Pancreas (tissue), 10 donors: ENCODE measurements around the gene ZNF407. TPM values are rescaled to one million over a fixed set of nuclear protein-coding genes. Genes with fewer than 3 reads are reported as not detected.
"Not testable (repeated sequence)": the region's sequence is repeated elsewhere in the genome, so short reads cannot be mapped to it uniquely, and the experiment has no call there.

Source experiments
- ATAC-seq, 4 donors: fragments of 200-7000 bp; cut with Tn5 transposase; one replicate each; pipeline versions ENCODE4 v1.8.0 to v1.9.1; 2020; ENCODE audit warnings: mild to moderate bottlenecking in 4 of 4, moderate library complexity in 4 of 4
- DNase-seq, 6 donors: peaks; one replicate each; pipeline ENCODE4 v3.0.0-alpha.2; 2020
- FAIRE-seq: peaks from 2 replicates; lab custom pipeline; 2012; peaks lifted over from hg19 to GRCh38; lab: Jason Lieb, UNC
- H3K27ac ChIP-seq, 4 donors: fragments of 200-600 bp; sonication (generic); 1 replicate in 3 of 4; 2 replicates in 1 of 4; pipeline versions ENCODE4 v1.5.0 to v1.8.0; 2020
- H3K27me3 ChIP-seq, 4 donors: fragments of 200-600 bp; one replicate each; pipeline ENCODE4 v1.8.0; 2021
- H3K36me3 ChIP-seq, 3 donors: fragments of 200-600 bp; sonication (generic) in 1 of 3; one replicate each; pipeline versions ENCODE4 v1.5.0 to v1.8.0; 2020 to 2021
- H3K4me1 ChIP-seq, 3 donors: fragments of 200-600 bp; one replicate each; pipeline ENCODE4 v1.8.0; 2021
- H3K4me3 ChIP-seq, 4 donors: fragments of 200-600 bp; sonication (generic) in 2 of 4; one replicate each; pipeline versions ENCODE4 v1.5.0 to v1.8.0; 2020 to 2021
- H3K9me3 ChIP-seq, 4 donors: fragments of 200-600 bp; one replicate each; pipeline ENCODE4 v1.8.0; 2021
- CTCF ChIP-seq, 4 donors: fragments of 200-600 bp; sonication (generic) in 3 of 4; IDR thresholded peaks; one replicate each; pipeline versions ENCODE4 v1.5.0 to v1.8.0; 2021; ENCODE audit warnings: antibody characterized with exemption in 4 of 4
- WGBS, 2 donors: extraction: QIAGEN DNeasy Blood & Tissue Kit; methylation state at CpG; one replicate each; pipeline ENCODE4 v1.1.7; 2013; 5-methylcytosine and 5-hydroxymethylcytosine counted together
- intact Hi-C, 3 donors: fragments of 100-400 bp; cut with DNase I; formaldehyde crosslinking; loops; one replicate each; pipeline versions ENCODE4 v1.11.1 to v1.14.2; 2022
- polyA plus RNA-seq, 2 donors: library from polyadenylated mRNA; stranded (reverse); fragments of 200-250 nt; gene quantifications; one replicate each; pipeline ENCODE4 v1.2.3, GENCODE V29; 2013
- total RNA-seq, 6 donors: library from RNA; stranded (reverse); fragmentation: NEBNext Ultra II Directional in 4 of 6; extraction: Animal tissue kit (Norgen Biotek cat#: 25700) in 4 of 6; gene quantifications; one replicate each; pipeline versions ENCODE4 v1.2.1 to v1.2.4, GENCODE V29; 2021 to 2023
- donor health status: healthy with polysubstance abuse.
- donor health status: DM: no; HTN: no; CAD: no; lungs with moderate emphysema.
- donor health status: DM: no; HTN: no; CAD: no.
- donor health status: control.
- donor health status: control.
- donor health status: Bipolar disorder and iron deficiency.
- donor health status: DM: yes; HTN: yes; CAD: no.
- donor health status: DM: no; HTN: no; CAD: no.
- donor health status: DM: no; HTN: no; CAD: no.
- donor health status: DM: yes; HTN: yes; CAD: no.

Gene ZNF407
- total and polyA plus RNA-seq, 8 donors: 2.7 to 10.0 (median 4.9) TPM

GRCh38 chr18:74563999-74564398, 33.7 kb upstream of the ZNF407 start:
- FAIRE-seq: no peak
- no peak for ATAC-seq
- no peaks in the 10 kb centered on the region for H3K4me1 ChIP-seq
- DNase-seq: no peak
- no peak overlapping the region for H3K4me3 ChIP-seq
- no peaks in the 10 kb centered on the region for H3K27me3 ChIP-seq
- no peaks in the 10 kb centered on the region for H3K36me3 ChIP-seq
- 25 to 36% methylated on average over 3 of the region's 3 CpGs for WGBS, 2 donors
- H3K27ac ChIP-seq: no peak overlapping the region
- intact Hi-C loops: no loop called here
- H3K9me3 ChIP-seq: no peaks in the 10 kb centered on the region
- no peak for TF ChIP-seq CTCF (IDR thresholded peaks at IDR 0.05)

- H3K36me3 ChIP-seq, H3K9me3 ChIP-seq, H3K4me1 ChIP-seq, ATAC-seq, FAIRE-seq, intact Hi-C loops, H3K27ac ChIP-seq, H3K27me3 ChIP-seq, DNase-seq, H3K4me3 ChIP-seq: not testable (repeated sequence)
- WGBS, 2 donors: 88 to 95% methylated on average over 1 of the region's 1 CpG
Measured at GRCh38 chr18:74565164-74565563, 32.5 kb upstream of the ZNF407 start.

- intact Hi-C loops, H3K4me3 ChIP-seq, DNase-seq, ATAC-seq, H3K36me3 ChIP-seq, H3K27me3 ChIP-seq, FAIRE-seq, H3K27ac ChIP-seq, H3K9me3 ChIP-seq, H3K4me1 ChIP-seq: not testable (repeated sequence)
- WGBS, 2 donors: 67 to 78% methylated on average over 3 of the region's 3 CpGs
Measured at GRCh38 chr18:74565993-74566392, 31.7 kb upstream of the ZNF407 start.

GRCh38 chr18:74567822-74568221, 29.8 kb upstream of the ZNF407 start:
- Histone ChIP-seq H3K27ac (no peak overlapping the region), H3K27me3 (no peaks in the 10 kb centered on the region), H3K4me3 (no peak overlapping the region), H3K4me1 (no peaks in the 10 kb centered on the region), H3K9me3 (no peaks in the 10 kb centered on the region), H3K36me3 (no peaks in the 10 kb centered on the region)
- intact Hi-C loops: no loop called here
- TF ChIP-seq CTCF (IDR thresholded peaks at IDR 0.05): no peak
- DNase-seq (no peak), FAIRE-seq (no peak), ATAC-seq (no peak)
- whole genome bisulfite sequencing, 2 donors: 53 to 67% methylated on average over 7 of the region's 7 CpGs

DNA sequence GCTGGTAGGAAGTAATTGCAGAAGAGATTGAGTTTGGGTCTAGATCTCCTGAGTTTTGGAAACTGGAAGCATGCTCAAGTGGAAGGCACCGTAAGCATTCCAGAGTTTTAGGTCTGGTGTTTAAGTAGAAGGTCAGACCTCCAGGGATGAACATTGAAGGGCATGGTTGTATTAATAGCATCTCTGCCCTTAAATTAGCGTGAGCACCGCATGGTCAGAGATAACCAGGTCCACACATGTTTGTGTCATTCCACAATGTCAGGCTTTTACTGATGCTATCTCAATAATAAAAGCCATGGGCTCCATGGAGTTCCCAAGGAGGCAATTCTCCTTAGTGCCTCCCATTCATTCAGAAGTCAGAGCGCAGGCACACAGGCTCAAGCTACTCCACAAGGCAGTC, 28.3 kb upstream of the ZNF407 start:
- Histone ChIP-seq H3K4me1 (no peaks in the 10 kb centered on the region), H3K27me3 (no peaks in the 10 kb centered on the region), H3K9me3 (no peaks in the 10 kb centered on the region), H3K27ac (no peak overlapping the region), H3K36me3 (no peaks in the 10 kb centered on the region), H3K4me3 (no peak overlapping the region)
- ATAC-seq: no peak
- DNase-seq: no peak
- intact Hi-C loops: no loop called here
- no peak for FAIRE-seq
- WGBS, 2 donors: 90 to 91% methylated on average over 4 of the region's 4 CpGs
- TF ChIP-seq CTCF (IDR thresholded peaks at IDR 0.05): no peak

GRCh38 chr18:74570266-74570665, 27.4 kb upstream of the ZNF407 start:
- WGBS, 2 donors: 49 to 56% methylated on average over 4 of the region's 4 CpGs
- no peak for ATAC-seq
- no peak for TF ChIP-seq CTCF (IDR thresholded peaks at IDR 0.05)

More at GRCh38 chr18:74570266-74570665, 27.4 kb upstream of the ZNF407 start:
- H3K27ac ChIP-seq: no peak overlapping the region
- intact Hi-C loops: no loop called here
- no peak overlapping the region for H3K4me3 ChIP-seq
- no peaks in the 10 kb centered on the region for H3K36me3 ChIP-seq
- no peaks in the 10 kb centered on the region for H3K27me3 ChIP-seq
- no peak for DNase-seq
- H3K4me1 ChIP-seq: no peaks in the 10 kb centered on the region
- FAIRE-seq: no peak
- H3K9me3 ChIP-seq: no peaks in the 10 kb centered on the region
